HepG2 (cell line): Measurements from ENCODE around the gene BCAN. TPM values are rescaled to one million over a fixed set of nuclear protein-coding genes. Genes with fewer than 3 reads are reported as not detected.
A peak's percentile ranks its signal among the peaks of the same experiment; 100 is the strongest.

ENCODE experiments used
- ATF7 ChIP-seq, 2 experiments: fragments of 450-650 bp in 1 of 2; sonication (generic) in 1 of 2; formaldehyde crosslinking in 1 of 2; IDR thresholded peaks; 2 replicates each; pipeline versions ENCODE4 v1.4.0 to v1.6.1; 2016 to 2020; ENCODE audit warnings: antibody characterized with exemption in 1 of 2, mild to moderate bottlenecking in 1 of 2, missing genetic modification reagents in 1 of 2
- ATRX ChIP-seq: sonication (generic); formaldehyde crosslinking; IDR thresholded peaks from 2 replicates; pipeline ENCODE4 v1.4.0; 2020; ENCODE audit warnings: missing genetic modification reagents, borderline replicate concordance
- ELF4 ChIP-seq: sonication (generic); formaldehyde crosslinking; IDR thresholded peaks from 2 replicates; pipeline ENCODE4 v1.5.0; 2020; ENCODE audit warnings: missing genetic modification reagents, mild to moderate bottlenecking, moderate library complexity, borderline replicate concordance
- FOXK2 ChIP-seq: fragments of 450-650 bp; IDR thresholded peaks from 2 replicates; pipeline ENCODE4 v1.6.1; 2016
- GTF2F1 ChIP-seq: fragments of 150-350 bp; IDR thresholded peaks from 2 replicates; pipeline ENCODE4 v1.6.1; 2014; ENCODE audit warnings: low read length
- HNF4A ChIP-seq: sonication (generic); formaldehyde crosslinking; IDR thresholded peaks from 2 replicates; pipeline ENCODE4 v1.4.0; 2020; ENCODE audit warnings: missing genetic modification reagents
- HOXA5 ChIP-seq: sonication (generic); formaldehyde crosslinking; IDR thresholded peaks from 2 replicates; pipeline ENCODE4 v1.4.0; 2020; ENCODE audit warnings: missing genetic modification reagents
- HOXA9 ChIP-seq: sonication (generic); formaldehyde crosslinking; IDR thresholded peaks from 2 replicates; pipeline ENCODE4 v1.8.1; 2022; ENCODE audit warnings: missing genetic modification reagents, mild to moderate bottlenecking, moderate library complexity, borderline replicate concordance
- NR2C2 ChIP-seq: sonication (generic); formaldehyde crosslinking; IDR thresholded peaks from 2 replicates; pipeline ENCODE4 v1.4.0; 2020; ENCODE audit warnings: missing genetic modification reagents, mild to moderate bottlenecking, moderate library complexity, borderline replicate concordance
- TCF12 ChIP-seq, 2 experiments: fragments of 450-650 bp in 1 of 2; sonication (generic) in 1 of 2; formaldehyde crosslinking in 1 of 2; IDR thresholded peaks; 2 replicates each; pipeline versions ENCODE4 v1.6.1 to v1.8.0; 2017 to 2022; ENCODE audit warnings: antibody characterized with exemption in 1 of 2, mild to moderate bottlenecking in 1 of 2, missing genetic modification reagents in 1 of 2, moderate library complexity in 1 of 2
- ZFP90 ChIP-seq: sonication (generic); formaldehyde crosslinking; IDR thresholded peaks from 2 replicates; pipeline ENCODE4 v1.8.0; 2022; ENCODE audit warnings: missing genetic modification reagents, mild to moderate bottlenecking, inconsistent platforms, borderline replicate concordance
- ZFX ChIP-seq: sonication (generic); formaldehyde crosslinking; IDR thresholded peaks from 2 replicates; pipeline ENCODE4 v1.4.0; 2020; ENCODE audit warnings: mild to moderate bottlenecking, low read depth, missing genetic modification reagents, moderate library complexity
- ZNF333 ChIP-seq: sonication (generic); formaldehyde crosslinking; IDR thresholded peaks from 2 replicates; pipeline ENCODE4 v1.4.0; 2020; ENCODE audit warnings: mild to moderate bottlenecking, missing genetic modification reagents, borderline replicate concordance
- ZNF513 ChIP-seq: sonication (generic); formaldehyde crosslinking; conservative IDR thresholded peaks from 2 replicates; pipeline ENCODE4 v1.5.0; 2020; ENCODE audit warnings: missing genetic modification reagents
- ZNF558 ChIP-seq: sonication (generic); formaldehyde crosslinking; IDR thresholded peaks from 2 replicates; pipeline ENCODE4 v1.9.0; 2022; ENCODE audit warnings: mild to moderate bottlenecking, missing genetic modification reagents, borderline replicate concordance
- polyA plus RNA-seq, 8 experiments: library from polyadenylated mRNA; depleted of rRNA in 3 of 8; stranded (reverse) in 7 of 8; unstranded in 1 of 8; fragments of >200 nt; fragmentation: Illumina TruSeq in 4 of 8; extraction: Trizol in 4 of 8; gene quantifications; 2 replicates each; pipeline versions ENCODE4 v1.2.1 to v1.2.3, GENCODE V29; 2011 to 2016; ENCODE audit warnings: low read depth in 4 of 8, missing spikeins in 1 of 8, mixed read lengths in 1 of 8; ENCODE audit not compliant: insufficient read depth in 1 of 8
- total RNA-seq, 5 experiments: library from RNA; depleted of rRNA; stranded (reverse); fragments of >200 nt; fragmentation: Illumina TruSeq; extraction: Trizol; gene quantifications; 2 replicates each; pipeline ENCODE4 v1.2.3, GENCODE V29; 2016; ENCODE audit warnings: low read depth in 1 of 5
- TF ChIP-seq, protein P1 (sequence below): sonication (generic); formaldehyde crosslinking; IDR thresholded peaks from 2 replicates; pipeline ENCODE4 v1.5.1; 2020; ENCODE audit warnings: missing genetic modification reagents, mild to moderate bottlenecking, borderline replicate concordance
- TF ChIP-seq, protein P2 (sequence below): sonication (generic); formaldehyde crosslinking; IDR thresholded peaks from 2 replicates; pipeline ENCODE4 v1.4.0; 2020; ENCODE audit warnings: missing genetic modification reagents
- TF ChIP-seq, protein P3 (sequence below): sonication (generic); formaldehyde crosslinking; IDR thresholded peaks from 2 replicates; pipeline ENCODE4 v1.5.1; 2020; ENCODE audit warnings: mild to moderate bottlenecking, missing genetic modification reagents, moderate library complexity

BCAN gene
- total and polyA plus RNA-seq, 2 of the 13 experiments (the other 11 are each of a cell fraction or from before 2014, with no cell fraction given), result not detected

DNA sequence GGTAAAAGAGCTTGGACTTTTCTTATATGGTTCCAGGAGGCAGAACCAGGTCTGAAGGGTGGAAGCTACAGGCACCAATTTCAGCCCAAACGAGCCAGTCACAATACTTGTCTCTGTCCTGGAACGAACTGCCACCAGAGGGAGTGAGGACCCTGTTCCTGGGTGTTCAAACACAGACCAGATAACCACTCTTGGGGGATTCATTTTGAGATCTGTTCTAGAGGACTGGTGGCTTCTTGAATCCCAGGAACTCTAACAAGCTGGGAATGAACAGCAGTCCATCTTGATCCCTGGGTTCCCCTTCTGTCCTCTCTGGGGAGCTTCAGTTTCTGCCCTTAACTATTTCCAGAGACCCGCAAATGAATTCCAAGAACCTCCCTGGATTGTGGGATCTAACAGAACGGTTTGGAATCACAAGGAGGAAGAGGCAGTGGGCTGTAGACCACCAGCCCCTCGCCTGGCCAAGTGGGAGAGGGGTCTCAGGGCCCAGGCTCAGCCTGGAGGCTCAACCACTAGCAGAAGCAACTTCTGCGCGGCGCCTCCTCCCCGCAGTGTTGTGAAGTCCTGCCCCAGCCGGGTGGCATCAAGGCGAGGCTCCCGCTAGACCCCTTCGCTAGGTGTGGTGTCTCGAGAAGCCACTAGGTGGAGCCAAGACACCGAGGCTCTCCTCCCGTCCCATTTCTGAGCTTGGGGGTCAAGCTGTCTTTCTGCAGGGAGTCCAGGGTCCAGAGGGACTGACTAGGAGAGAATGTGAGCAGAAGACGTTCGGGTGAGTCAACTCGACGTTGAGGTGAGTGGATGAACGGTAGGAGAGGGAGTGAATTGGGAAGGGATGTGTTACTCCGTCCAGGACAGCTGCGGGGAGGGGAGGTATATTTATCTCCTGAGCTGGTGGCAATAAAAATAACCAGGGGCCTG, 47.4 kb downstream of the BCAN start (continued):
- TF ChIP-seq ATRX (no peak; the same call in 1 of the 2 replicates), GTF2F1 (no peak), NR2C2 (CRISPR knock-in tag) (no peak), ZNF333 (CRISPR knock-in tag) (no peak), HOXA5 (CRISPR knock-in tag) (no peak), ZFP90 (no peak), TCF12 (IDR thresholded peaks at IDR 0.05) (no peak), TCF12 (CRISPR knock-in tag; IDR thresholded peaks at IDR 0.05) (no peak), FOXK2 (no peak), ZNF558 (no peak), ELF4 (no peak), HNF4A (CRISPR knock-in tag) (peak; percentile 75), ZNF513 (CRISPR knock-in tag) (no peak), ZFX (CRISPR knock-in tag) (no peak), HOXA9 (CRISPR knock-in tag) (no peak), ATF7 (IDR thresholded peaks at IDR 0.05) (no peak), ATF7 (CRISPR knock-in tag; IDR thresholded peaks at IDR 0.05) (no peak)
- TF ChIP-seq, protein P1, sequence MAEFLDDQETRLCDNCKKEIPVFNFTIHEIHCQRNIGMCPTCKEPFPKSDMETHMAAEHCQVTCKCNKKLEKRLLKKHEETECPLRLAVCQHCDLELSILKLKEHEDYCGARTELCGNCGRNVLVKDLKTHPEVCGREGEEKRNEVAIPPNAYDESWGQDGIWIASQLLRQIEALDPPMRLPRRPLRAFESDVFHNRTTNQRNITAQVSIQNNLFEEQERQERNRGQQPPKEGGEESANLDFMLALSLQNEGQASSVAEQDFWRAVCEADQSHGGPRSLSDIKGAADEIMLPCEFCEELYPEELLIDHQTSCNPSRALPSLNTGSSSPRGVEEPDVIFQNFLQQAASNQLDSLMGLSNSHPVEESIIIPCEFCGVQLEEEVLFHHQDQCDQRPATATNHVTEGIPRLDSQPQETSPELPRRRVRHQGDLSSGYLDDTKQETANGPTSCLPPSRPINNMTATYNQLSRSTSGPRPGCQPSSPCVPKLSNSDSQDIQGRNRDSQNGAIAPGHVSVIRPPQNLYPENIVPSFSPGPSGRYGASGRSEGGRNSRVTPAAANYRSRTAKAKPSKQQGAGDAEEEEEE (CRISPR knock-in tag), result no peak
- TF ChIP-seq, protein P2, sequence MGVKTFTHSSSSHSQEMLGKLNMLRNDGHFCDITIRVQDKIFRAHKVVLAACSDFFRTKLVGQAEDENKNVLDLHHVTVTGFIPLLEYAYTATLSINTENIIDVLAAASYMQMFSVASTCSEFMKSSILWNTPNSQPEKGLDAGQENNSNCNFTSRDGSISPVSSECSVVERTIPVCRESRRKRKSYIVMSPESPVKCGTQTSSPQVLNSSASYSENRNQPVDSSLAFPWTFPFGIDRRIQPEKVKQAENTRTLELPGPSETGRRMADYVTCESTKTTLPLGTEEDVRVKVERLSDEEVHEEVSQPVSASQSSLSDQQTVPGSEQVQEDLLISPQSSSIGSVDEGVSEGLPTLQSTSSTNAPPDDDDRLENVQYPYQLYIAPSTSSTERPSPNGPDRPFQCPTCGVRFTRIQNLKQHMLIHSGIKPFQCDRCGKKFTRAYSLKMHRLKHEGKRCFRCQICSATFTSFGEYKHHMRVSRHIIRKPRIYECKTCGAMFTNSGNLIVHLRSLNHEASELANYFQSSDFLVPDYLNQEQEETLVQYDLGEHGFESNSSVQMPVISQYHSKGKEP (CRISPR knock-in tag), result no peak
- TF ChIP-seq, protein P3, sequence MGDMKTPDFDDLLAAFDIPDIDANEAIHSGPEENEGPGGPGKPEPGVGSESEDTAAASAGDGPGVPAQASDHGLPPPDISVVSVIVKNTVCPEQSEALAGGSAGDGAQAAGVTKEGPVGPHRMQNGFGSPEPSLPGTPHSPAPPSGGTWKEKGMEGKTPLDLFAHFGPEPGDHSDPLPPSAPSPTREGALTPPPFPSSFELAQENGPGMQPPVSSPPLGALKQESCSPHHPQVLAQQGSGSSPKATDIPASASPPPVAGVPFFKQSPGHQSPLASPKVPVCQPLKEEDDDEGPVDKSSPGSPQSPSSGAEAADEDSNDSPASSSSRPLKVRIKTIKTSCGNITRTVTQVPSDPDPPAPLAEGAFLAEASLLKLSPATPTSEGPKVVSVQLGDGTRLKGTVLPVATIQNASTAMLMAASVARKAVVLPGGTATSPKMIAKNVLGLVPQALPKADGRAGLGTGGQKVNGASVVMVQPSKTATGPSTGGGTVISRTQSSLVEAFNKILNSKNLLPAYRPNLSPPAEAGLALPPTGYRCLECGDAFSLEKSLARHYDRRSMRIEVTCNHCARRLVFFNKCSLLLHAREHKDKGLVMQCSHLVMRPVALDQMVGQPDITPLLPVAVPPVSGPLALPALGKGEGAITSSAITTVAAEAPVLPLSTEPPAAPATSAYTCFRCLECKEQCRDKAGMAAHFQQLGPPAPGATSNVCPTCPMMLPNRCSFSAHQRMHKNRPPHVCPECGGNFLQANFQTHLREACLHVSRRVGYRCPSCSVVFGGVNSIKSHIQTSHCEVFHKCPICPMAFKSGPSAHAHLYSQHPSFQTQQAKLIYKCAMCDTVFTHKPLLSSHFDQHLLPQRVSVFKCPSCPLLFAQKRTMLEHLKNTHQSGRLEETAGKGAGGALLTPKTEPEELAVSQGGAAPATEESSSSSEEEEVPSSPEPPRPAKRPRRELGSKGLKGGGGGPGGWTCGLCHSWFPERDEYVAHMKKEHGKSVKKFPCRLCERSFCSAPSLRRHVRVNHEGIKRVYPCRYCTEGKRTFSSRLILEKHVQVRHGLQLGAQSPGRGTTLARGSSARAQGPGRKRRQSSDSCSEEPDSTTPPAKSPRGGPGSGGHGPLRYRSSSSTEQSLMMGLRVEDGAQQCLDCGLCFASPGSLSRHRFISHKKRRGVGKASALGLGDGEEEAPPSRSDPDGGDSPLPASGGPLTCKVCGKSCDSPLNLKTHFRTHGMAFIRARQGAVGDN (CRISPR knock-in tag), result peak; percentile 64
